IMR-90 (cell line): Measurements from ENCODE around the gene PYGM.

Source experiments
- CHD1 ChIP-seq: IDR thresholded peaks from 2 replicates; pipeline ENCODE4 v1.6.1; 2012; ENCODE audit warnings: low read depth, low read length, improper control_type of control experiment
- MAFK ChIP-seq: IDR thresholded peaks from 2 replicates; pipeline ENCODE4 v1.6.1; 2012; ENCODE audit warnings: low read depth, low read length, improper control_type of control experiment
- MAZ ChIP-seq: IDR thresholded peaks from 2 replicates; pipeline ENCODE4 v1.6.1; 2012; ENCODE audit warnings: low read depth, mild to moderate bottlenecking, low read length, improper control_type of control experiment, moderate library complexity, borderline replicate concordance
- MXI1 ChIP-seq: IDR thresholded peaks from 2 replicates; pipeline ENCODE4 v1.6.1; 2012; ENCODE audit warnings: low read depth, mild to moderate bottlenecking, low read length, moderate library complexity, borderline replicate concordance
- NFE2L2 ChIP-seq: fragments of 150-350 bp; IDR thresholded peaks from 2 replicates; pipeline ENCODE4 v1.6.1; 2016; ENCODE audit warnings: low read depth, mild to moderate bottlenecking, low read length
- POLR2A ChIP-seq: IDR thresholded peaks from 2 replicates; pipeline ENCODE4 v1.6.1; 2012; ENCODE audit warnings: mild to moderate bottlenecking, low read depth, low read length
- RAD21 ChIP-seq: IDR thresholded peaks from 2 replicates; pipeline ENCODE4 v1.6.1; 2012; ENCODE audit warnings: low read length, improper control_type of control experiment
- RCOR1 ChIP-seq: IDR thresholded peaks from 2 replicates; pipeline ENCODE4 v1.6.1; 2012; ENCODE audit warnings: mild to moderate bottlenecking, low read length, improper control_type of control experiment; ENCODE audit not compliant: insufficient replicate concordance
- RFX5 ChIP-seq: IDR thresholded peaks from 2 replicates; pipeline ENCODE4 v1.8.0; 2012; ENCODE audit warnings: low read depth, mild to moderate bottlenecking, low read length, moderate library complexity
- SMC3 ChIP-seq: fragments of 150-350 bp; IDR thresholded peaks from 2 replicates; pipeline ENCODE4 v1.6.1; 2016; ENCODE audit warnings: low read depth, mild to moderate bottlenecking, antibody characterized with exemption, low read length, moderate library complexity
- TF ChIP-seq, protein P1 (sequence below): conservative IDR thresholded peaks from 2 replicates; pipeline ENCODE4 v1.5.1; 2012; ENCODE audit warnings: mild to moderate bottlenecking, low read depth, low read length, improper control_type of control experiment

DNA sequence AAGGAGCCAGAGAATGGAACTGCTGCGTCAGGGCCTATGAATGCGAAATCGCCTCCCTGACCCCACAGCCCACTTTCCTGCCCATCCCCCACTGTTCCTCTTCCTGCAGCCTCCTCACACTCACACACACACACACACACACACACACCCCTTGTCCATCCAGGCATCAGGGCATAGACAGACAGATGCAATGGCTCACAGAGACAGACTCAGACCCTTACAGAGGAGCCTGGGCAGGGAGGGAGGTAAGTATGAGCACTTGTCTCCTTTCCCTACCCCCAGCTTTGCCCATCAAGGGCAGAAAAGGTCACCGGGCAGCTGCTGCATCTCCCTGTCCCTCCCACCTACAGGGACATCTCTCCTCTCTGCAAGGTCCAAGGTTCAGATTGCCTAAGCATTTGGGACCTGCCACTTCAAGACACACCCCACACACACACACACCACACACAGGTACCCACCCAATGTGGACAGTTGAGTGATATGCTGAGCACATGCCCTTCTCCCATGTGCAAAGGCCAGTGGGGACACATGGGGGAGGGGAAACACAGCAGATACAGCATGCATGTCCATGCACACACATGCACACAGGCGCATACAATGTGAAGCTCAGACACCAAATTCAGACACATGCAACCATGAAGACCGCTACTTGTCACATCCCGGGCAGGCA lies 34.8 kb downstream of the PYGM start:
- TF ChIP-seq RCOR1: no peak
- TF ChIP-seq, protein P1, sequence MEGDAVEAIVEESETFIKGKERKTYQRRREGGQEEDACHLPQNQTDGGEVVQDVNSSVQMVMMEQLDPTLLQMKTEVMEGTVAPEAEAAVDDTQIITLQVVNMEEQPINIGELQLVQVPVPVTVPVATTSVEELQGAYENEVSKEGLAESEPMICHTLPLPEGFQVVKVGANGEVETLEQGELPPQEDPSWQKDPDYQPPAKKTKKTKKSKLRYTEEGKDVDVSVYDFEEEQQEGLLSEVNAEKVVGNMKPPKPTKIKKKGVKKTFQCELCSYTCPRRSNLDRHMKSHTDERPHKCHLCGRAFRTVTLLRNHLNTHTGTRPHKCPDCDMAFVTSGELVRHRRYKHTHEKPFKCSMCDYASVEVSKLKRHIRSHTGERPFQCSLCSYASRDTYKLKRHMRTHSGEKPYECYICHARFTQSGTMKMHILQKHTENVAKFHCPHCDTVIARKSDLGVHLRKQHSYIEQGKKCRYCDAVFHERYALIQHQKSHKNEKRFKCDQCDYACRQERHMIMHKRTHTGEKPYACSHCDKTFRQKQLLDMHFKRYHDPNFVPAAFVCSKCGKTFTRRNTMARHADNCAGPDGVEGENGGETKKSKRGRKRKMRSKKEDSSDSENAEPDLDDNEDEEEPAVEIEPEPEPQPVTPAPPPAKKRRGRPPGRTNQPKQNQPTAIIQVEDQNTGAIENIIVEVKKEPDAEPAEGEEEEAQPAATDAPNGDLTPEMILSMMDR: no peak
- no peak for TF ChIP-seq NFE2L2
- TF ChIP-seq RAD21: no peak
- TF ChIP-seq POLR2A: no peak
- no peak for TF ChIP-seq SMC3
- TF ChIP-seq MAZ: no peak
- no peak for TF ChIP-seq MXI1
- TF ChIP-seq RFX5: no peak
- TF ChIP-seq CHD1: no peak
- no peak for TF ChIP-seq MAFK
